HCT116 (cell line): ENCODE results near the gene BFSP2. TPM values are rescaled to one million over a fixed set of nuclear protein-coding genes. Genes with fewer than 3 reads are reported as not detected.

Source experiments
- ATAC-seq: fragments of 200-7000 bp; cut with Tn5 transposase; 2 replicates; pipeline ENCODE4 v1.9.1; 2020; ENCODE audit warnings: mild to moderate bottlenecking, moderate library complexity
- BruUV-seq: library from RNA; stranded (reverse); fragments of 400-500 nt; replicated peaks from 2 replicates; lab custom pipeline; 2021; lab: Mats Ljungman, UMichigan
- CTCF ChIA-PET: fragments of 300-600 bp; sonication (Branson Sonifier 250); formaldehyde crosslinking; loops from one replicate; lab custom pipeline; 2021; ENCODE audit warnings: antibody characterized with exemption; lab: Charles Lee
- POLR2A ChIA-PET: fragments of 300-600, 350-600 bp; sonication (Branson Sonifier 250); formaldehyde crosslinking; loops from one replicate; lab custom pipeline; 2021; ENCODE audit warnings: antibody characterized with exemption; lab: Charles Lee
- RAD21 ChIA-PET, 2 experiments: fragments of 300-600 bp; sonication (Branson Sonifier 250); formaldehyde crosslinking; loops; one replicate each; lab custom pipeline; 2023; ENCODE audit warnings: low total read pairs in 2 of 2; ENCODE audit not compliant: uncharacterized antibody in 2 of 2, unreplicated experiment in 2 of 2, low non-redundant PET in 1 of 2; lab: Charles Lee
- DNase-seq: peaks from one replicate; pipeline ENCODE4 v3.0.0-alpha.2; 2010; ENCODE audit warnings: low read depth, low spot score
- H2AFZ ChIP-seq: fragments of 200-600 bp; shearing (Covaris generic), sonication (generic); 2 replicates; pipeline ENCODE4 v1.6.1; 2017; ENCODE audit warnings: low read depth, mixed run types, mixed read lengths, antibody characterized with exemption, low read length; ENCODE audit not compliant: poor library complexity, severe bottlenecking
- H3K27ac ChIP-seq: 2 replicates; pipeline ENCODE4 v1.5.1; 2012; ENCODE audit warnings: low read depth, low read length
- H3K27me3 ChIP-seq: fragments of 200-600 bp; sonication (generic); 2 replicates; pipeline ENCODE4 v1.6.1; 2016; ENCODE audit warnings: mixed run types, low read length, mixed read lengths; ENCODE audit not compliant: insufficient read depth
- H3K36me3 ChIP-seq, 2 experiments: fragments of 200-500 bp in 1 of 2; fragments of 200-600 bp in 1 of 2; sonication (Bioruptor generic) in 1 of 2; sonication (generic) in 1 of 2; 2 replicates each; pipeline versions ENCODE4 v1.5.1 to v1.6.1; 2014 to 2016; ENCODE audit warnings: low read length in 2 of 2, inconsistent platforms in 1 of 2, mixed read lengths in 1 of 2, mixed run types in 1 of 2; ENCODE audit not compliant: insufficient read depth in 2 of 2, control insufficient read depth in 1 of 2
- H3K4me1 ChIP-seq, 2 experiments: fragments of 200-600 bp in 1 of 2; sonication (generic) in 1 of 2; 2 replicates each; pipeline versions ENCODE4 v1.5.1 to v1.6.1; 2012 to 2017; ENCODE audit warnings: low read length in 2 of 2, inconsistent platforms in 1 of 2, mild to moderate bottlenecking in 1 of 2, mixed read lengths in 1 of 2, mixed run types in 1 of 2, moderate library complexity in 1 of 2; ENCODE audit not compliant: insufficient read depth in 2 of 2, control insufficient read depth in 1 of 2
- H3K4me2 ChIP-seq: fragments of 200-600 bp; sonication (generic); 2 replicates; pipeline ENCODE4 v1.6.1; 2017; ENCODE audit warnings: mixed run types, low read length, mixed read lengths
- H3K4me3 ChIP-seq, 2 experiments: fragments of 200-600 bp in 1 of 2; sonication (generic) in 1 of 2; replicated peaks in 1 of 2; 2 replicates each; pipeline ENCODE4 v1.5.1; 2011 to 2016; ENCODE audit warnings: low read length in 2 of 2, control low read depth in 1 of 2, low read depth in 1 of 2, mild to moderate bottlenecking in 1 of 2, mixed read lengths in 1 of 2, mixed run types in 1 of 2
- H3K79me2 ChIP-seq: fragments of 200-600 bp; sonication (generic); 2 replicates; pipeline ENCODE4 v1.6.1; 2017; ENCODE audit warnings: mild to moderate bottlenecking, mixed run types, low read length, moderate library complexity, mixed read lengths; ENCODE audit not compliant: insufficient read depth
- H3K9ac ChIP-seq: fragments of 200-600 bp; sonication (generic); 2 replicates; pipeline ENCODE4 v1.6.1; 2016; ENCODE audit warnings: low read length, mixed read lengths
- H3K9me2 ChIP-seq: fragments of 200-600 bp; sonication (generic), shearing (Covaris generic); 2 replicates; pipeline ENCODE4 v1.6.1; 2017; ENCODE audit warnings: mixed run types, mild to moderate bottlenecking, moderate library complexity; ENCODE audit not compliant: insufficient read depth
- H3K9me3 ChIP-seq, 2 experiments: fragments of 200-500 bp in 1 of 2; fragments of 200-600 bp in 1 of 2; sonication (Bioruptor generic) in 1 of 2; sonication (generic) in 1 of 2; 2 replicates each; pipeline ENCODE4 v1.6.1; 2014 to 2017; ENCODE audit warnings: low read length in 2 of 2, mixed read lengths in 2 of 2, inconsistent platforms in 1 of 2, low read depth in 1 of 2, mild to moderate bottlenecking in 1 of 2, mixed run types in 1 of 2, moderate library complexity in 1 of 2; ENCODE audit not compliant: control insufficient read depth in 1 of 2, insufficient read depth in 1 of 2
- H4K20me1 ChIP-seq: fragments of 200-600 bp; sonication (generic), shearing (Covaris generic); 2 replicates; pipeline ENCODE4 v1.6.1; 2017; ENCODE audit warnings: mixed run types, mild to moderate bottlenecking, moderate library complexity; ENCODE audit not compliant: insufficient read depth
- CBX3 ChIP-seq: IDR thresholded peaks from 2 replicates; pipeline ENCODE4 v1.6.1; 2012; ENCODE audit warnings: low read depth
- CTCF ChIP-seq, 3 experiments: fragments of 200-600 bp in 1 of 3; sonication (generic) in 1 of 3; IDR thresholded peaks in 2 of 3; conservative IDR thresholded peaks in 1 of 3; 2 replicates each; pipeline ENCODE4 v1.5.1; 2012 to 2017; ENCODE audit warnings: low read depth in 2 of 3, low read length in 2 of 3, antibody characterized with exemption in 1 of 3, borderline replicate concordance in 1 of 3, control low read depth in 1 of 3, mild to moderate bottlenecking in 1 of 3, mixed read lengths in 1 of 3, mixed run types in 1 of 3, moderate library complexity in 1 of 3; ENCODE audit not compliant: insufficient read depth in 1 of 3
- ELF1 ChIP-seq: IDR thresholded peaks from 2 replicates; pipeline ENCODE4 v1.6.1; 2012; ENCODE audit warnings: low read depth, borderline replicate concordance
- EZH2 ChIP-seq: fragments of 200-600 bp; sonication (generic); IDR thresholded peaks from 2 replicates; pipeline ENCODE4 v1.6.1; 2017; ENCODE audit warnings: antibody characterized with exemption, mixed run types
- FOSL1 ChIP-seq: IDR thresholded peaks from 2 replicates; pipeline ENCODE4 v1.6.1; 2012; ENCODE audit warnings: low read depth
- MAX ChIP-seq: IDR thresholded peaks from 2 replicates; pipeline ENCODE4 v1.6.1; 2012
- POLR2A ChIP-seq: IDR thresholded peaks from 2 replicates; pipeline ENCODE4 v1.7.0; 2011; ENCODE audit warnings: borderline replicate concordance; ENCODE audit not compliant: insufficient read depth, insufficient read length; ENCODE audit errors: extremely low read depth
- RAD21 ChIP-seq: IDR thresholded peaks from 2 replicates; pipeline ENCODE4 v1.6.1; 2012; ENCODE audit warnings: low read depth, mild to moderate bottlenecking
- SIN3A ChIP-seq: IDR thresholded peaks from 2 replicates; pipeline ENCODE4 v1.6.1; 2012; ENCODE audit warnings: low read depth
- SRF ChIP-seq: IDR thresholded peaks from 2 replicates; pipeline ENCODE4 v1.6.1; 2012; ENCODE audit warnings: low read depth
- TCF7L2 ChIP-seq: IDR thresholded peaks from 2 replicates; pipeline ENCODE4 v1.7.0; 2011; ENCODE audit warnings: borderline replicate concordance, inconsistent platforms; ENCODE audit not compliant: insufficient read depth, insufficient read length; ENCODE audit errors: extremely low read depth
- ZFX ChIP-seq: fragments of 450-650 bp; IDR thresholded peaks from 2 replicates; pipeline ENCODE4 v1.6.1; 2017
- ZNF274 ChIP-seq: fragments of 200-500 bp; sonication (Bioruptor generic); IDR thresholded peaks from 2 replicates; pipeline ENCODE4 v1.6.1; 2014; ENCODE audit warnings: mild to moderate bottlenecking, low read depth, low read length, inconsistent platforms
- intact Hi-C: fragments of 100-400 bp; cut with micrococcal nuclease; formaldehyde crosslinking; loops from 2 replicates; pipeline ENCODE4 v1.10.0; 2022
- total RNA-seq: library from RNA; stranded (reverse); gene quantifications from one replicate; pipeline ENCODE4 v1.2.1, GENCODE V29; 2021; ENCODE audit not compliant: unreplicated experiment

Gene BFSP2
- total RNA-seq, 1 experiment from 2014 or later = not detected

GRCh38 chr3:133440652-133441051 is 40.8 kb downstream of the BFSP2 start:
- Histone ChIP-seq H3K9me2 (no peaks in the 10 kb centered on the region), H3K27ac (no peak overlapping the region), H4K20me1 (no peaks in the 10 kb centered on the region), H3K36me3 (no peaks in the 10 kb centered on the region), H3K9me3 (no peaks in the 10 kb centered on the region), H3K4me1 (peaks cover 0 to 7% of the 10 kb centered on the region in 2 experiments; a peak in 2 of 4 replicates), H3K79me2 (no peaks in the 10 kb centered on the region), H3K4me3 (no peak overlapping the region), H3K9ac (no peak overlapping the region), H2AFZ (no peak overlapping the region), H3K4me2 (no peak overlapping the region), H3K27me3 (no peaks in the 10 kb centered on the region)
- BruUV-seq = no TSS peak
- intact Hi-C loops = loop anchor here (10.0 kb wide), 1 partner anchor 364 kb away; the partner anchor contains the start of gene SRPRB
- ChIA-PET POLR2A (no interaction called here), CTCF (no interaction called here), RAD21 (no interaction called here)
- ATAC-seq = no peak
- TF ChIP-seq CTCF (IDR thresholded peaks at IDR 0.05 in 2 of 3, conservative IDR thresholded peaks at IDR 0.05 in 1 of 3; ENCODE audit: borderline replicate concordance in 1 of 3, insufficient read depth in 1 of 3, low read depth in 2 of 3, low read length in 2 of 3) (no peak), ZFX (no peak), POLR2A (no peak), RAD21 (no peak), TCF7L2 (no peak), FOSL1 (no peak), SIN3A (no peak), EZH2 (no peak), MAX (no peak), CBX3 (no peak), SRF (no peak), ELF1 (no peak), ZNF274 (no peak)
- DNase-seq = no peak
